ENCODE measurements around the gene FCHSD1. TPM values are rescaled to one million over a fixed set of nuclear protein-coding genes. Genes with fewer than 3 reads are reported as not detected.

FCHSD1 gene
- total and polyA plus RNA-seq, 8 donors = 5.0 to 66.5 (median 14.3) TPM

GRCh38 chr5:141691867-141692532 lies 40.8 kb upstream of the FCHSD1 start:
- Histone ChIP-seq H3K27ac (no peak overlapping the region), H3K4me3 (peak overlapping the region; percentile 26 to 41 (median 31)), H3K36me3 (no peaks in the 10 kb centered on the region), H3K4me1 (peaks cover 9 to 15% (median 12%) of the 10 kb centered on the region in 4 donors), H3K9me3 (no peaks in the 10 kb centered on the region), H3K27me3 (peaks cover 0 to 40% (median 0%) of the 10 kb centered on the region in 3 donors)
- DNase-seq = peak; percentile 91 to 95
- intact Hi-C loops (cut with DNase I; ENCODE audit: low total_unique reads) = loop anchor here (5.0 kb wide), 1 partner anchor 265 kb away; the partner anchor contains the start of gene PCDH12
- TF ChIP-seq, protein P1, sequence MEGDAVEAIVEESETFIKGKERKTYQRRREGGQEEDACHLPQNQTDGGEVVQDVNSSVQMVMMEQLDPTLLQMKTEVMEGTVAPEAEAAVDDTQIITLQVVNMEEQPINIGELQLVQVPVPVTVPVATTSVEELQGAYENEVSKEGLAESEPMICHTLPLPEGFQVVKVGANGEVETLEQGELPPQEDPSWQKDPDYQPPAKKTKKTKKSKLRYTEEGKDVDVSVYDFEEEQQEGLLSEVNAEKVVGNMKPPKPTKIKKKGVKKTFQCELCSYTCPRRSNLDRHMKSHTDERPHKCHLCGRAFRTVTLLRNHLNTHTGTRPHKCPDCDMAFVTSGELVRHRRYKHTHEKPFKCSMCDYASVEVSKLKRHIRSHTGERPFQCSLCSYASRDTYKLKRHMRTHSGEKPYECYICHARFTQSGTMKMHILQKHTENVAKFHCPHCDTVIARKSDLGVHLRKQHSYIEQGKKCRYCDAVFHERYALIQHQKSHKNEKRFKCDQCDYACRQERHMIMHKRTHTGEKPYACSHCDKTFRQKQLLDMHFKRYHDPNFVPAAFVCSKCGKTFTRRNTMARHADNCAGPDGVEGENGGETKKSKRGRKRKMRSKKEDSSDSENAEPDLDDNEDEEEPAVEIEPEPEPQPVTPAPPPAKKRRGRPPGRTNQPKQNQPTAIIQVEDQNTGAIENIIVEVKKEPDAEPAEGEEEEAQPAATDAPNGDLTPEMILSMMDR (IDR thresholded peaks at IDR 0.05) = peak in 6 of 7 experiments; percentile 63 to 99 (median 98)
- TF ChIP-seq EP300 (IDR thresholded peaks at IDR 0.05) (no peak), POLR2AphosphoS5 (IDR thresholded peaks at IDR 0.05) (peak in 1 of 3 donors; percentile 57)
- 2 to 4% (median 3%) methylated on average over 22 to 30 of the region's 30 CpGs for WGBS, 5 donors

GRCh38 chr5:141691286-141691866 lies 40.2 kb upstream of the FCHSD1 start:
- no peak overlapping the region for H3K27ac ChIP-seq
- no peak overlapping the region for H3K4me3 ChIP-seq
- intact Hi-C loops (cut with DNase I; ENCODE audit: low total_unique reads) = loop anchor here (5.0 kb wide), 1 partner anchor 266 kb away; the partner anchor contains the start of gene PCDH12
- TF ChIP-seq POLR2A (IDR thresholded peaks at IDR 0.05) (no peak), POLR2AphosphoS5 (IDR thresholded peaks at IDR 0.05) (no peak), EP300 (IDR thresholded peaks at IDR 0.05) (no peak)
- TF ChIP-seq, protein P1 (IDR thresholded peaks at IDR 0.05) = no peak
- DNase-seq = no peak
- no peaks in the 10 kb centered on the region for H3K36me3 ChIP-seq
- H3K27me3 ChIP-seq = peaks cover 0 to 36% (median 0%) of the 10 kb centered on the region in 3 donors
- no peaks in the 10 kb centered on the region for H3K9me3 ChIP-seq
- 69 to 77% (median 77%) methylated on average over 9 of the region's 9 CpGs for WGBS, 5 donors
- H3K4me1 ChIP-seq = peaks cover 9 to 15% (median 12%) of the 10 kb centered on the region in 4 donors

DNA sequence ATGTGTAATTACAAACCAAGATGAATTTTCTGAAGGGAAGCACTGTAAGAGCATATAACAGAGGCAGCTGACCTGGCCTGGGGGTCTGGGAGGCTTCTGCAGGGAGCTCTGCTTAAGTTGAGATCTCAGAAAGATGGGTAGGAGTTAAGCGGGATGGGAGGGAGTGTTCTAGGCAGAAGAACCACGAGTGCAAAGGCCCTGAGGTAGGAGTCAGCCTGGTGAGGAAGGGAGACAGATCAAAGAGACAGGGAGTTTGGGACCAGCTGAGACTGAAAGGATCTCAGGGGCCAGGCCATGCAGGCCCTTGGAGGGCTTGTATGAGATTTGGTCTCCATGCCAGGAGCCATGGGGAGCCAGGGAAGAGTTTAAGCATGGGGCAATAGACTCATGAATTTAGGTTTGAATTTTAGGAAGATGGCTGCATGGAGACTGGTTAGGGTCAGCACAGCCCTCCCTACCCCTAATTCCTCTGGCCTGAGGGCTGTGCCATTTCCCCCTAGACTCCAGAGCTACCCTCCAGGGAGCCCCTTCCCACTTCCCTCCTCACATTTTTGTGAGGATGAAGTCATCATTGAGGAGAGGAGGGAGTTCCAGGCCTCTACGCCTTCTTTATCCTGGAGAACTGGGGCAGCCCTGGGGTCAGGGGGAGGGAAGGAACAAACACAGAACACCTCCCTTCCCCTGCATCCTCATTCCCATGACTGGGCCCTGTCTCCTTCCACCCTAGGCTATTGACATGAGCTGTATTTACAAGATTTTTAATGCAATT lies 35.6 kb upstream of the FCHSD1 start:
- no peak for DNase-seq
- H3K4me3 ChIP-seq = no peak overlapping the region
- WGBS, 5 donors = 76 to 85% (median 83%) methylated on average over 3 of the region's 3 CpGs
- peaks cover 0 to 18% (median 0%) of the 10 kb centered on the region in 3 donors for H3K27me3 ChIP-seq
- no peaks in the 10 kb centered on the region for H3K36me3 ChIP-seq
- TF ChIP-seq EP300 (IDR thresholded peaks at IDR 0.05) = no peak
- no peak for TF ChIP-seq POLR2AphosphoS5 (IDR thresholded peaks at IDR 0.05)
- TF ChIP-seq POLR2A (IDR thresholded peaks at IDR 0.05) = no peak
- TF ChIP-seq, protein P1 (IDR thresholded peaks at IDR 0.05) = no peak
- intact Hi-C loops (cut with DNase I; ENCODE audit: low total_unique reads) = no loop called here
- H3K9me3 ChIP-seq = no peaks in the 10 kb centered on the region
- H3K27ac ChIP-seq = no peak overlapping the region
- H3K4me1 ChIP-seq = peaks cover 11 to 21% (median 13%) of the 10 kb centered on the region in 4 donors

DNA sequence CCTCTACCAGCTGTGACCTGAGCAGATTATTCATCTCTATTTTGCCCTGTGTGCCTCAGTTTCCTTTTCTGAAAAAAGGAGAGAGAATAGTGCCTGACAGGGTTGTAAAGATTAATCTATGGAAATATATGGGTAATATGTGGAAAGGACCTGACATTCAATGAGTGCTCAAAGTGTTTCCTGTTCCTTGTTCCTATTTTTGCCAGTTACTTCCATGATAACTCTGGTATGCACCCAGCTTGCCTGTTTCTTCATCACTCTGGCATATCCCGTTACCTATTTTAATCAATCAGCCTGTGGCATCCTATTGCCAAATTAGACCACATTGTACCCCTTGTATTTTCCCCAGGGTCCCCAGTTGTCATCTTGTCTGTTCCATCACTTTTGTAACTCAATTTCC lies 34.4 kb upstream of the FCHSD1 start:
- no peak overlapping the region for H3K27ac ChIP-seq
- no peaks in the 10 kb centered on the region for H3K9me3 ChIP-seq
- peaks cover 22 to 28% (median 24%) of the 10 kb centered on the region in 4 donors for H3K4me1 ChIP-seq
- no peaks in the 10 kb centered on the region for H3K36me3 ChIP-seq
- 62 to 80% (median 77%) methylated on average over 1 of the region's 1 CpG for WGBS, 5 donors
- peaks cover 0 to 10% (median 0%) of the 10 kb centered on the region in 3 donors for H3K27me3 ChIP-seq
- intact Hi-C loops (cut with DNase I; ENCODE audit: low total_unique reads) = no loop called here
- no peak overlapping the region for H3K4me3 ChIP-seq
- DNase-seq = no peak
- TF ChIP-seq POLR2AphosphoS5 (IDR thresholded peaks at IDR 0.05) = no peak
- no peak for TF ChIP-seq EP300 (IDR thresholded peaks at IDR 0.05)
- TF ChIP-seq POLR2A (IDR thresholded peaks at IDR 0.05) = no peak
- TF ChIP-seq, protein P1 (IDR thresholded peaks at IDR 0.05) = no peak

Measured in stomach (tissue), 9 donors.